ENCODE results near the gene SPTLC2.
A peak's percentile ranks its signal among the peaks of the same experiment; 100 is the strongest.

Gene SPTLC2

DNA sequence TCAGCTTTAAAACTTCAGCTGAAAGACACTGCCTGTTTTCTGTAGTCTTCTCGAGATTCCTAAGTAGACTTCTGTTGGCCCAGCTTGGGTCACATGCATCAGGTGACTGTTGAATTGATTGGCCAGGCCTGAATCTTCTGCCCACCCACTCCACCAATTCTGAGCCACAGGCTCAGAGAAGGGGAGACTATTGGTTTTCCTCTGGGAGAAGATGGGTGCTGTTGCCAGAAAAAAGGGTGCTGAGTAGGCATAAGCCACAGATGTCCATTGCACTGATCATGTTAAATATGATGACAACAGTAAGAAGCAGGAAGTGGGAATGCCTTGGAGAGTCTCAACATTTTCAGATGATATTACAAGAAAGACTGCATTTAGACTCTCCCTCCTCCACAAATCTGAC lies 6.8 kb upstream of the SPTLC2 start:
- no peak for DNase-seq (ENCODE audit: low read depth in 2 of 2)

DNA sequence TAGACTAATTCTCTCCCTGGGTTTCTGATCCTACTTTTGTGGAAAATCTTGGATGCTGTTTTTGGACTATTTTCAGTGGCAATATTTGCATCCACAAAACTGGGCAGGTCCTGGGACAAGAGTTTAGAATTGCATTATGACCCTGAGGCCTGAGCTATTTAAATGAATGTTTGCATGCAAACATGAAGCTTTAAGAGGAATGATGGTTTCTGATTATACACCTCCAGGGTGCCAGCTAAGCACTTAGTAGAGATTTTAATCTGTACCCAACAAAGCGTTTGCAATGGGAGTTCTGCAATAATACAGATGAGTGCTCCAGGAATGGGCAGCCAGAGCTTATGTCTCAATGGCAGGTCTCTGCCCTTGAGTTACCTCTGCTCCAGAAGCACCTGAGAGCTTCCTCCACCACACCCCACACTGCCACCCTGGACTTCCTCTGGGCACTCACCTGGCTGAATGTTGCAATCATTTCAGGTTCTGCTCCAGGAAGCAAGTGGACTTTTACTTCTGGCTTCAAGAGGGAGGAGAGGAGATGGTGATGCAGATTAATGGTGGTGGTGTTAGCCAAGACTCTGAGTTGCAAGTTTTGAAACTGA lies 6.0 kb upstream of the SPTLC2 start:
- no peak for DNase-seq (ENCODE audit: low read depth in 2 of 2)

DNA sequence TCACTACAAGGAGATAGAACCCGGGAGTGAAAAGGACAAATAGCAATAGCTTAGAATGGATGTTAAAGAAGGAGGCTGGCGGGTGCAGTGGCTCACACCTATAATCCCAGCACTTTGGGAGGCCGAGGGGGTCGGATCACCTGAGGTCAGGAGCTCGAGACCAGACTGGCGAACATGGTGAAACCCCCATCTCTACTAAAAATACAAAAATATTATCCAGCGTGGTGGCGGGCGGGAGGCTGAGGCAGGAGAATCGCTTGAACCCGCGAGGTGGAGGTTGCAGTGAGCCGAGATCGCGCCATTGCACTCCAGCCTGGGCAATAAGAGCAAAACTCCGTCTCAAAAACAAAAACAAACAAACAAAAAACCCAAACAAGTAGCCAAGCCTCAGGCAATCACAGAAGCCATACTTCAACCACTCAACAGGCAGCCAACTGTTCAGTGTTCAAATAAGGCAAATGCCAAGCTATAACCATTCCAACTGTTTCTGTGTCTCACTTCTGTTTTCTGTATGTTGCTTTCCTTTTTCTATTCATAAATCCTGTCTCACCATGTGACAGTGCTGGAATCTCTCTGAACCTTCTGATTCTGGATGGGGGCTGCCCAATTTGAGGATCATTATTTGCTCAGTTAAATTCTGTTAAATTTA lies 3.9 kb upstream of the SPTLC2 start:
- no peak for DNase-seq (ENCODE audit: low read depth in 2 of 2)

DNA sequence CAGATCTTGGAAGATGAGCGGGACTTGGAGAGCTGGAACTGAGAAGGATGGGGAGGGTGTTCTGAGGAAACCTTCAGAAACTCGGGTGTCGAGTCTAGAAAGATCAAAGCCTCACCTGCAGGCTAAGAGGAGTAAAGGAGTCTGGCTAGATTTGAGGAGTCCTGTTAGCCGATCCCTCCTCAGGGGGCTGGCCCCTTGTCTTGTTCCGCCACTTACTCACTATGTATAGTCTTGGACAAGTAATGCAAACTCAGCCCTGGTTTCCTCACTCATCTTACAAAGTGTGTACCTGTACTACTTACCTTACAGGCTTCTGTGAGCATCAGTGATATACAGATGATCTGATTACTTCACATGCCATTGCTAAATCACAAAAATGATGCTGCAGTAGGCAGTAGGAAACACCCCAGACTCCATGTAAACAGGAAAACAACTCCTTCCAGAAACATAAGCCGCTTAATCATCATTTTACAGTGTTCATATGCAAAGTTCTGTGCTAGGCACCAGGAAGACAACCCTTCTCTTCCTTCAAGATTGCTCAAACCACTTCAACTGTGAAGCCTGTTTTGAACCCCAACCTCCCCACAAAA lies 2.0 kb upstream of the SPTLC2 start:
- DNase-seq (ENCODE audit: low read depth in 2 of 2) = no peak

DNA sequence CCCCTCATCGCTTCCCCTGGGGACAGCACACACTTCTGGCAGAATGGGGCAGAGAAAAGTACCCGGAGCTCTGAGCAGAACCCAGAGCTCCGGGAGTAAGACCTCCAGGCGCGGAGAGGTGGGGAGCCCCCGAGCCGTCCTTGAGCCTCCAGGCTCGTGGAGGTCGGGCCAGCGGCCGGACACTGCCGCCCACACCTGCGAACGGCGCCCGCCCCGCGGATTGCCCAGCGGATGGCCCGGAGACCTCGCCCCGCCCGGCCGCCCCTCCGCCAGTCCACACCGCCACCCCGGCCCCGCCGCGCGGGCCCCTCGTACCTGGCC lies 344 bp downstream of the SPTLC2 start:
- DNase-seq (ENCODE audit: low read depth in 2 of 2) = no peak

DNA sequence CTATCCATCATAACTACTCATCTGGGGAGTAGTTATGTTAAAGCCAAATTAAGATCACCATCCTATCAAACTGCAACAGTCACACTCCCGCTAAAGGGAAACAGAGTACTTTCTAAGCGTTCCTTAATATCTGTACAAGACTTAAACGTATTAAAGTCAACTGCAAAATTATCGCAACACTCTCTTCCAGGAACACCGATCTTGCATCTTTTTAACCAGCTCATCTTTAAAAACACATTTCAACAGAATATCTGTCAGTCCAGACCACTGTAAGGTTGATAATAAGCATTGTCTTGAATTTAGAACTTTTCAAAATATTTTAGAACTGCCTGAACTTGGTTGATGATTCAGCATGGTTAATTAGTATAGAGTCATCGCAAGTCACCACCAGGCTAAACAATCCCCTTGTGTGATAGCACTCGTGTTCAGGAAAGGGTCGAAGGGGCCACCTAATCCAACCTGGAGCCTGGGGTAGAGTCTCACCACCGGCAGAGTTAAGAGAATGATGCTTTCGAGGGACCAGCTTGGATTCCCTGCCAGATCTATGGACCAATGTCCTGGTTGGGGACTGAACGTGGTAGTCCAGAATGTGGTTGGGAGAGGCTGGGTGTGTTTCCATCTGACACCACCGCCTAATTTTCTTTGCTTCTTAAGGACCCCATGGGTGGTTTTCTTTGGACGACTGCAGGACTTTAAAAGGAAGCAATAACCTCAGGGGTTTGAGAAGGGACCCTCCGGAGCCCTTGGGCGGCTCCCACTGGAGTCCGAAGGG lies 890 bp downstream of the SPTLC2 start:
- no peak for DNase-seq (ENCODE audit: low read depth in 2 of 2)

DNA sequence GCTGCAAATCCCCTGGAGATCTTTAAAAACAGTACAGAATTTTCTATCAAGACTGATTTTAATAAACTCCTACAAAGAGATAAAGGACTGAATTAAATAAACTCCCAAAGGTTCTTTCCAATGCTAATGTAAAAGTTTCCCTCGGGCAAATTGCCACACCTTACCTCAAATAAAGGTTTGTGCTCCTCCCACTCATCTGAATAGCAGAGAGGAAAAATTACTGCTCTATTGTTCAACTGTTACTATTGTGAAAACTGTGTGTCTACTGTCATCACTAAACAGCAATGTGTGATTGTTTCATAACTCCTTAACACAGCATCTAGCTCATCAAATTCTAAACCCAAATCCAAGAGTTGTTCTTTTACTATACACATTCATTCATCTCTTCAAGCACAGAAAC lies 3.2 kb downstream of the SPTLC2 start:
- DNase-seq (ENCODE audit: low read depth in 2 of 2) = no peak

DNA sequence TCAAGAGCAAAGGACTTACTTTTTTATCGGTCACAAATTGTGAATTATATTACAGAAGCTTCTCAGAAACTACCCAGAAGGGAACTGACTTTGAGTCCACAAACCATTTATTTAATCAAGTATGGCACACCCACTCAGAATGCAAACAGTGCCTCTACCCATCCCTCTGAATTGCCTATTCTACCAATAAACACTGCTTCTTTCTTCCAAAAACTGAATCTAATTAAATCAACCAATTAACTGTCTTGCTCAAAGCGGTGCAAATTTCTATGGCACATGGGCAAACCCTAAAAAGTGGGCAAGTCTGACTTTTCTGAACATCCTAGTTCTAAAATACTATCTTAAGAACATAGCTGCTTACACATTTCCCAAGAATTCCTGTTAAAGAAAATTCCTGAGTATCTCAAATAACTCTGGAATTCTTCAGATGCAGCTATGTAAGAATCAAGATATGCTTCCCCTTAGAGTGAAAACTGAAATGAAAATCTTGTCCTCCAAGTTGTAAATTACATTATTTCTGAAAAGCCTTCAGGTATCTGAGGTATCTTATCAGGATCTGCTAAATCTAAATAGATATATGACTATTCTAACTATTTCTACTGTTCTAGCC lies 4.3 kb downstream of the SPTLC2 start:
- DNase-seq (ENCODE audit: low read depth in 2 of 2) = peak; percentile 42 to 44

DNA sequence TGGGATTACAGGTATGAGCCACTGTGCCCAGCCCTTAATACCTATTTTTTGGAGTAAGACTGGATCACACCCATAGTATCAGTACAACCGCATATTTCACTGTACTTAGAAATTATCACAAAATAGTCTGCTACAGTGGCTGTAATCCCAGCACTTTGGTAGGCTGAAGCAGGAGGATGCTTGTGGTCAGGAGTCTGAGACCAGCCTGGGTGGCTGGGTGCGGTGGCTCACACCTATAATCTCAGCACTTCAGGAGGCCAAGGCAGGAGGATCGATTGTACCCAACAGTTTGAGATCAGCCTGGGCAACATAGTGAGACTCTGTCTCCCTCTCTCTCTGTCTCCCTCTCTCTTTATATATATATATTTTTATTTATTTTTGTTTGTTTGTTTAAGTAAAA lies 5.9 kb downstream of the SPTLC2 start:
- no peak for DNase-seq (ENCODE audit: low read depth in 2 of 2)

DNA sequence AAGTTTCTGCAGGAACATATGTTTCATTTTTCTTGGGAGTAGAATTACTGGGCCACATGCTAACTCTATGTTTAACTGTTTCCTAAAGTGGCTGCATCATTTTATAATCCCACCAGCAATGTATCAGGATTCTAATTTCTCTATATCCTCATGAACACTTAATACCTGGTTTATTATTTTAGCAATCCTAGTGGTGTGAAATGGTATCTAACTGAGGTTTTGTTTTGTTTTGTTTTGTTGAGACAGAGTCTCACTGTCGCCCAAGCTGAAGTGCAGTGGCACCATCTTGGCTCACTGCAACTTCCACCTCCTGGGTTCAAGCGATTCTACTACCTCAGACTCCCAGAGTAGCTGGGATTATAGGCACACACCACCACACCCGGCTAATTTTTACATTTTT lies 6.5 kb downstream of the SPTLC2 start:
- DNase-seq (ENCODE audit: low read depth in 2 of 2) = no peak

DNA sequence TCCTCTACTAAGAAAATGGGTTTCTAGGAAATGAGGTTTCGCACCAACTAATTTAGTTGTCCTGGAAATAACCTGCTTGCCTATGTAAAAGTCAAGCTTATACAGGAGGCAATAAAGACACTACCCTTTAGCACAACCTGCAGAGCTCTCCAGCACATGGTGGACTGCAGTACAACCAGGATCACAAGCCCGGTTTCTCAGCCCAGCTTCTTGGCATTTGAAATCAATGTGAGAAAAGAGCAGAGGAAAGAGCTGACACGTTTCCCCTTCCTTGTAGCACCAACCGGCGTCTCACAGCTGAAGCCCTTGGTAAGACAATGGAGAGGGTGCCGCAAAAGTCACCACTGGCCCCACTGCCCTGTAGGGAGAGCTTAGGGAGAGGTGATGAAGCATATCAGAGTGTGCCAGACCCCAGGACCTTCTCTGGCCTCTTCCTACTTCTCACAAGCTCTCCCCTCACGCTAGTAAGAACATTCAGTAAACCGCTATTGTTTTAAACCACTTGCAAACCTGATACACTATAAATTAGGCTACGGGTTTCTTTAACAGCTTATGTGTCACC lies 8.6 kb downstream of the SPTLC2 start:
- DNase-seq (ENCODE audit: low read depth in 2 of 2) = no peak

DNA sequence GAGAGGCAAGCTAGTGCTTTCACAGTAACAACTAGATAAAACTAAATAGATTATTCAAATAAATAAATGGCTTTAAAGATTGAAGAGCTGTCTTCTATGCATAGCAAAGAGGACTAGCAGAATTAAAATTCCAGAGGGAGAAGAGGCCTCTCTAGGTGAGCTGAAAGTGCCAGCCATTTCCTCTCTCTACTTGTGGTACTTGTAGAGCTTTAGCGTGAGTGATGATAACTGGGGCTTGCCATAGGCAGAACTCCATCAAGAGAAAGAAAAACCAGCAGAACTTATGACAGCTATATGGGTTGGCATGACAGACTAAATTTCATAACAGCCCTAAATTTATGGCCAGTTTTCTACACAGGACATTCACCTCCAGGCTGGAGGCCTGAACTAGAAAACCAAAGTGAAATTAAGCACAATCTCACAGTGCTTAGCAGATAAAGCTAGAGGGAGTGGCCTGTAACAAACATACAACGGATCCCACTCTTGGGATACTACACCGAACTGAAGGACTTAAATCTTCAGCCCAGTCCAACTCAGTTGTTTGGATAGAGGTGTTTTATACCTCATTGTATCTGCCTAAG lies 11.0 kb downstream of the SPTLC2 start:
- DNase-seq (ENCODE audit: low read depth in 2 of 2) = no peak

DNA sequence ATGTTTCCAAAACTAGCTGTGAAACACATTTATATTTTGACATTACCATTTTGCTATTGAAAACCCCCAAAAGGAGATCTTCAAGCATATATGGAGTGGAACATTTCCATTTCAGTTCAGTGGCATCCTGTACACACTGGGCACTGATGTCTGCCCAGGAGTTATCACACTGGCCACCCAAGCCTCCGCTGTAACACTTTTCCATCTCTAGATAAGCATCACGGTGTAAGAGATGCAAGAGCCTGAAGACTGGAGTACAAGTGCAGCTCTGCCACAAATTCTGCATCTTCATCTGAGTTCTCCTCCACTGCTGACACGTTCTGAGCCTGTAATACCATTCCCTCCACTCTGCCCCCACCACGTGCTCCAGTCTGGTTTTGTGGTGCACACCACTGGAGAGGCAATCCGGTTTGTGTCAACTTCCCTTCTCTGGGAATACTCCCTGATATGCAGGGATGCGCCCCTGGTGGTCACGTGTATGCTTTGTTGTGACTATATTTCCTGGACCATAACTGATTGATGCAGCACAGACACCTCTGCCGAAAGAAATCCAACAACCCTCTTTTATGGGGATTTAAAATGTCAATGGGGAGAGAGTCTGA lies 12.7 kb downstream of the SPTLC2 start:
- DNase-seq (ENCODE audit: low read depth in 2 of 2) = no peak

DNA sequence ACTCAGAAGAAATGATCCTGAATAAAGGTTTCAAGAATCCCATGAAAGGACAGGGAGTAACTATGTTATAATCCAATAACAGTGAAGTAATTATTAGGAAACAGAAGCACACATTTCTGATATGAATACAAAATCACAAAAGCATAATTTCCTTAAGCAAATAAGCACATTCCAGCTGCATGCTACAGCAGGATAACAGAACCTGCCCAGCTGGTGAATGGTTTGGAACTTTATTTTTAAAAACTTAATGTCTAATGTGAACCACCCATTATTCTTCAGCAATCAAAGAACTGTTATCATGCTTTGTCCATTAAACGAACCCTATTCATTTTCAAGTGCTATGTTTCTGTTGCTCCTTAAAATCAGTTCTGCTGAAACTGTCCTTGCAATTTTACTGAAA lies 13.4 kb downstream of the SPTLC2 start:
- DNase-seq (ENCODE audit: low read depth in 2 of 2) = no peak

DNA sequence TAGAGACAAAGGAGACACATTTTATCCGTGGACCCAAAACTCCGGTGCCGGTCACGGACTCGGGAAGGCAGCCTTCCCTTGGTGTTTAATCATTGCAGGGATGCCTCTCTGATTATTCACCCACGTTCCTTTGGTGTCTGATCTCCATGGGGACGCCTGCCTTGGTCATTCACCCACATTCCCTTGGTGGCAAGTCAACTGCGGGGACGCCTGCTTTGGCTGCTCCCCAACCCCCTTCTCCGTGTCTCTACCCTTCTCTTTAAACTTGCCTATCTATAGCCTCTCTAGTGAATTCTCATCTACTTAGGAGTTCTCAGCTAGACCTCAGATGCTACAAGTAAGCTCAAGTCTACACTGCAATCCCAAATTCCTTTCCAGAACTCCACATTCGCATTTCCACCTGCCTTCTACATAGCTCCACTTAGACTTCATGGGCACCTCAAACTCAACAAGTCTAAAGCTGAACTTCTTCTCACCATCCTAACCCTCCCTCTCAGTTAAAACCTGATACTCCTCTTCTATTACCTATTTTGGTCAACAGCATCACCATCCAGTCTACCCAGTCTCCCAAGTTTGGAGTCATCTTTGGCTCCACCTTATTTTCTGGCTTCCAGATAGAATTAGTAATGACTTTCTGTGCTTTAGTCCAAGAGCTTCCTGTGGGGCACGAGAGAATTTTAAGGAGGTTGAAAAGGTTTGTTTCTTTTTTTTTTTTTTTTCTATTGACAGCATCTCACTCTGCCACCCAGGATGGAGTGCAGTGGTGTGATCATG lies 14.4 kb downstream of the SPTLC2 start:
- no peak for DNase-seq (ENCODE audit: low read depth in 2 of 2)

DNA sequence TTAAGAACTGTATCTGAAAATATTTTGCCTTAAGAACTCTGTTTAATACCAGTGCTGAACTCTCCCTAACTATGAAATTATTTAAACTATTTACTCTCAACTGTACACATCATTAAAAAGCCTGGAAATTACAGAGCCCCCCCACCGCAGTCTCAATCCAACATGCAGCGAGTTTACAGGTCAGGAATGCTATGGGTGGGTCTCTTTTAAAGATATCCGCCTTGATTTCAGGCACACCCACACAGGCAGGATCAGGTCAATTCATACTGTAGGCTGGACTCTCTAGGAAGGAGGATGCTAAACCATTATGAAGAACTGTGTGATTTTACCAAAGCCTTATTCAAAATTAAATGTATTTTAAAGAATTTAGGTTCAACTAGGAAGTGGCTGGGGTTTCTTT lies 16.5 kb downstream of the SPTLC2 start:
- DNase-seq (ENCODE audit: low read depth in 2 of 2) = no peak

DNA sequence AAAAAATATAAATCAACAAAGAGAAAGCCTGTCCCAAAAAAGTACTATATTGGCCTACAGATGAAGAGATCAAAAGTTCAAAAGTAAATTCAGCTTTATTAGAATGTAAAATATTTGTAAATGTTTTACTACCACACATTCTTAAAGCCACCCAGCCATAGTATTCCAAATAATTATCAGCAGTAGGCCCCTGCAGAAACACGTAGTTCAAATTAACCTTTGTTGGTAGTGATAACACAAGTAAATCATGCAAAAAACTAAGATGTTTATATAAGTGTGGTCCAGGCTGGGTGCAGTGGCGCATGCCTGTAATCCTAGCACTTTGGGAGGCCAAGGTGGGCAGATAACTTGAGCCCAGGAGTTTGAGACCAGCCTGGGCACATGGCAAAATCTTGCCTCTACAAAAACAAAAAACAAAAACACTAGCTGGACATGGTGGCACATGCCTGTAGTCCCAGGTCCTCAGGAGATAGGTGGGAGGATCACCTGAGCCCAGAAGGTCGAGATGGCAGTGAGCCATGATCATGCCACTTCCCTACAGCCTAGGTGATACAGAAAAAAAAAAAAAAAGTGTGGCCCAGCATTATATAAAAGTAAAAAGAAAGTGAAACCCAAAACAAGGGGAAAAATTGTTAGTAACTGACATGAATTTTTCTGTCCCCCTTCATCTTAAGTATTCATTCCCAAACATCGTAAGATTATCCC lies 17.9 kb downstream of the SPTLC2 start:
- DNase-seq (ENCODE audit: low read depth in 2 of 2) = no peak

DNA sequence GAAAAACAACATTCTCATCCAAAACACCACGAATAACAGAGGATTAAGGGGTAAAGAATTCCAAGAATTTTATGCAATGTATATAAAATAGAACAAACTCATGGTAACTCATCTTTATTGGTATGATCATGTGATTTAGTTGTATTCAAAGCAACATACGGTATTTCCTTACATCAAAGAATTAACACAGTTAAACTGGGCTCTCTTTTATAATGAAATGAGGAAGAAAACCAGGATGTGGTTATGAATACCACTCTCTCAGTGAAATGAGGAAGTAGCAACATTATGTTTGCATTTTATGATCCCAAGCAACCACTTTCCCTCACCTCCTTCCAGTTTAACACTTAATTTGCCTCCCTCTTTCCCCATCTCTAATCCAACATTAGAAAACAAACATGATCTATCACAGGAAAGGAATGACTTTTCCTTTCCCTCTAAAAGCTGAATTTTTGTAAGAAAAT lies 22.9 kb downstream of the SPTLC2 start:
- peak; percentile 76 to 81 for DNase-seq (ENCODE audit: low read depth in 2 of 2)

DNA sequence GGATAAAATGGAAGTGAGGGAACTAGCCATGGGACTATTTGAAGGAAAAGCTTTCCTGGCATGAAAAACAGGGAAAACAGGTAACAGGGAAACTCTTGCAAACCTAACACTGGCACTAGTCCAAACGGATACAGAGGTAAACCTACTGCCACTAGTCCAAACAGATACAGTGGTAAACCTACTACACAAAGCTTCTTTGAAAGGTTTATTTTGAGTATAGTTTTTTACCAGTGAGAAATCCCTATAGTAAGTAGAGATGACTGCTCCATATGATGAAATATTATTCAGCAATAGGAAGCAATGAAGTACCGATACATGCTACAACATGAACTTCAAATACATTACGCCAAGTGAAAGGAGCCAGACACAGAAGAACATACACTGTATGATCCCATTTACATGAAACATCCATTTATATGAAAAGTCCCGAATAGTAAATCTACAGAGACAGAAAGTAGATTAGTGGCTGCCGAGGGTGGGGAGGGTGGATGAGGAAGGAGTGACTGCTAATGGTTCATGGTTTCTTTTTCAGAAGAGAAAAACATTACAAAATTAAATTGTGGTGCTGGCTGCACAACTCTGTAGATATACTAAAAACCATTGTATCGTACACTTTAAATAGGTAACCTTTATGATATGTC lies 25.5 kb downstream of the SPTLC2 start:
- DNase-seq (ENCODE audit: low read depth in 2 of 2) = no peak

Measured in fibroblast of skin of left quadriceps (primary cell).